DOHH2 (cell line): ENCODE results near the gene MMS22L.

Experiments
- EZH2phosphoT487 ChIP-seq: fragments of 200-600 bp; sonication (generic); IDR thresholded peaks from 2 replicates; pipeline ENCODE4 v1.6.1; 2017; ENCODE audit warnings: borderline replicate concordance, mild to moderate bottlenecking, antibody characterized with exemption, low read length, moderate library complexity, mixed read lengths
- TF ChIP-seq, protein P1 (sequence below): fragments of 200-600 bp; sonication (generic); IDR thresholded peaks from one replicate; pipeline ENCODE4 v1.5.1; 2014; ENCODE audit warnings: antibody characterized with exemption, mild to moderate bottlenecking, low read depth, low read length; ENCODE audit not compliant: poor library complexity, severe bottlenecking

DNA sequence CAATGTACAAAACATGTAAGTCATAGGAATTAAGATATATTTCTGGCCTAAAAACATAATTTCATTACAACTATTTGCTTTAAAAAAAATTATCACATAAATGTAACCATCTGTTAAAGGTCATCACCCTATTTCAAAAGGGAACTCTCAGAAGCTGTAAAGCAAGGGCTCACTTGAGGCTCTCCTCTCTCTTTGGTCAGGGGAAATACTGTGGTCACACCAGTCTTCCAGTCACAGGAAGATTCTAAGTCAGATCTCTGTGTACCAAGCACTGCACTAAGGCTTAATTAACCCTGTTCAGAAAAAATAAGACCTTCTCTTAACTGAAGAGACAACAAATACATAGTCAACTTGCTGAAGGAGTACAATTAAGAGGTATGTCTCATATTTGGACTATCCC, 75.6 kb downstream of the MMS22L start:
- TF ChIP-seq, protein P1, sequence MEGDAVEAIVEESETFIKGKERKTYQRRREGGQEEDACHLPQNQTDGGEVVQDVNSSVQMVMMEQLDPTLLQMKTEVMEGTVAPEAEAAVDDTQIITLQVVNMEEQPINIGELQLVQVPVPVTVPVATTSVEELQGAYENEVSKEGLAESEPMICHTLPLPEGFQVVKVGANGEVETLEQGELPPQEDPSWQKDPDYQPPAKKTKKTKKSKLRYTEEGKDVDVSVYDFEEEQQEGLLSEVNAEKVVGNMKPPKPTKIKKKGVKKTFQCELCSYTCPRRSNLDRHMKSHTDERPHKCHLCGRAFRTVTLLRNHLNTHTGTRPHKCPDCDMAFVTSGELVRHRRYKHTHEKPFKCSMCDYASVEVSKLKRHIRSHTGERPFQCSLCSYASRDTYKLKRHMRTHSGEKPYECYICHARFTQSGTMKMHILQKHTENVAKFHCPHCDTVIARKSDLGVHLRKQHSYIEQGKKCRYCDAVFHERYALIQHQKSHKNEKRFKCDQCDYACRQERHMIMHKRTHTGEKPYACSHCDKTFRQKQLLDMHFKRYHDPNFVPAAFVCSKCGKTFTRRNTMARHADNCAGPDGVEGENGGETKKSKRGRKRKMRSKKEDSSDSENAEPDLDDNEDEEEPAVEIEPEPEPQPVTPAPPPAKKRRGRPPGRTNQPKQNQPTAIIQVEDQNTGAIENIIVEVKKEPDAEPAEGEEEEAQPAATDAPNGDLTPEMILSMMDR = no peak
- TF ChIP-seq EZH2phosphoT487 = no peak
